ENCODE data around the gene PNPT1. TPM values are rescaled to one million over a fixed set of nuclear protein-coding genes. Genes with fewer than 3 reads are reported as not detected.

PNPT1 gene
- total RNA-seq, 1 experiment from 2014 or later, result 31.7 TPM

DNA sequence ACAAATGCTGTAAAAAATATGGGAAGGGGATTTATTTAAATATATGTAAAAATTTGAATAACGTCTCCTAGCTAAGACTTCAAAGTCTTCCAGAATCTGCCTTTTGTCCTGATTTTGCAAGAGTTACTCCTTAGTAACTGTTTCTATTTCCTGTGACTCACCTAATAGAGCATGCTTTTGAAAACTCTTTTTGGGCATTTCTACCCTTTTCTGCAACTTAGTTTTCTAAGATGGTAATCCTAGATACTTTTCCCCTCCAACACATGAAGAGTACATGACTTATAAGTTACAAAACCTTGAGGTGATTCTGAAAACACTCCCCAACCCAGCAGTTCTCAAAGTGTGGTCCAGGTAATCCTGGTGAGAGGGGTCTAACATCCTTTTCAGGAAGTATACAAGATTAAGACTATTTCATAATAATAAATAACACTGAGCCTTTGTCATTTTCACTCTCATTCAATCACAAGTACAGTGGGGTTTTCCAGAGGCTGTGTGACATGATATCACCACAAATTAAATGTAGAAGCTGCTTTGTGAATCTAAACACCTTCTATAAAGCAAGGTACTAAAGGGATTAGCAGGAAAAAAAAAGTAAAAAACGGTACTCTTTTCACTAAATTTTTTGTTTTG lies 108.1 kb downstream of the PNPT1 start:
- POLR2A ChIA-PET, result no interaction called here
- Histone ChIP-seq H3K27me3 (ENCODE audit: insufficient read depth, low read length) (no peaks in the 10 kb centered on the region), H3K4me3 (replicated peaks in 1 of 2; ENCODE audit: low read depth in 1 of 2, low read length in 2 of 2) (no peak overlapping the region)

More for the DNA sequence above, 108.1 kb downstream of the PNPT1 start:
- no peak overlapping the region for H3K9ac ChIP-seq (ENCODE audit: low read length)
- H3K9me3 ChIP-seq (ENCODE audit: control insufficient read depth in 1 of 2, insufficient read depth in 1 of 2, low read depth in 1 of 2, low read length in 2 of 2), result no peaks in the 10 kb centered on the region
- ChIA-PET RAD21 (ENCODE audit: low non-redundant PET in 1 of 2, low total read pairs in 2 of 2, uncharacterized antibody in 2 of 2, unreplicated experiment in 2 of 2) (no interaction called here), CTCF (no interaction called here)
- H3K79me2 ChIP-seq (ENCODE audit: insufficient read depth, low read length), result peaks cover 2% of the 10 kb centered on the region; the same call in 1 of the 2 replicates
- H4K20me1 ChIP-seq (ENCODE audit: insufficient read depth), result no peaks in the 10 kb centered on the region
- H3K36me3 ChIP-seq (ENCODE audit: control insufficient read depth in 1 of 2, insufficient read depth in 2 of 2, low read length in 2 of 2), result peaks cover 0 to 6% of the 10 kb centered on the region in 2 experiments; a peak in 1 of 4 replicates
- no peak for DNase-seq (ENCODE audit: low read depth, low spot score)
- no TSS peak for BruUV-seq (replicated peaks)
- no peak for ATAC-seq
- TF ChIP-seq ZNF274 (IDR thresholded peaks at IDR 0.05; ENCODE audit: low read depth, low read length) (no peak), SIN3A (IDR thresholded peaks at IDR 0.05; ENCODE audit: low read depth) (no peak), EGR1 (IDR thresholded peaks at IDR 0.05; ENCODE audit: low read depth) (no peak), YY1 (IDR thresholded peaks at IDR 0.05; ENCODE audit: extremely low read depth, insufficient replicate concordance, low read depth, low read length) (no peak), CEBPB (IDR thresholded peaks at IDR 0.05; ENCODE audit: low read depth) (peak; percentile 58), EZH2phosphoT487 (IDR thresholded peaks at IDR 0.05; ENCODE audit: borderline replicate concordance) (no peak), REST (IDR thresholded peaks at IDR 0.05; ENCODE audit: low read depth) (no peak), CTCF (IDR thresholded peaks at IDR 0.05 in 2 of 3, conservative IDR thresholded peaks at IDR 0.05 in 1 of 3; ENCODE audit: borderline replicate concordance in 1 of 3, insufficient read depth in 1 of 3, low read depth in 2 of 3, low read length in 2 of 3) (no peak), TCF7L2 (IDR thresholded peaks at IDR 0.05; ENCODE audit: borderline replicate concordance, extremely low read depth, insufficient read depth, insufficient read length) (no peak), ELF1 (IDR thresholded peaks at IDR 0.05; ENCODE audit: borderline replicate concordance, low read depth) (no peak), POLR2AphosphoS5 (IDR thresholded peaks at IDR 0.05; ENCODE audit: low read depth, low read length) (no peak), ATF3 (IDR thresholded peaks at IDR 0.05) (no peak), FOSL1 (IDR thresholded peaks at IDR 0.05; ENCODE audit: low read depth) (peak; percentile 37; the same call in 1 of the 2 replicates)
- H2AFZ ChIP-seq (ENCODE audit: low read depth, low read length, poor library complexity, severe bottlenecking), result no peak overlapping the region
- H3K27ac ChIP-seq (ENCODE audit: low read depth, low read length), result no peak overlapping the region
- peaks cover 2 to 10% of the 10 kb centered on the region in 2 experiments; a peak in 3 of 4 replicates for H3K4me1 ChIP-seq (ENCODE audit: control insufficient read depth in 1 of 2, insufficient read depth in 2 of 2, low read length in 2 of 2)
- no peaks in the 10 kb centered on the region for H3K9me2 ChIP-seq (ENCODE audit: insufficient read depth)
- H3K4me2 ChIP-seq (ENCODE audit: low read length), result peak overlapping the region; percentile 18; the same call in 1 of the 2 replicates
- intact Hi-C loops (cut with micrococcal nuclease), result no loop called here
